NCI-H2171 treated with DMSO at 0.1 percent for 48 hours (cell line): ENCODE data around the gene LNPK.
A peak's percentile ranks its signal among the peaks of the same experiment; 100 is the strongest.
"Not testable (repeated sequence)": the region's sequence is repeated elsewhere in the genome, so short reads cannot be mapped to it uniquely, and the experiment has no call there.

Source experiments
- DNase-seq: peaks from one replicate; lab custom pipeline; 2025; lab: John Stamatoyannopoulos, UW

Gene LNPK

GRCh38 chr2:175903384-175903936, 98.6 kb downstream of the LNPK start:
- no peak for DNase-seq

GRCh38 chr2:175895957-175896356, 106.1 kb downstream of the LNPK start:
- DNase-seq = not testable (repeated sequence)

- no peak for DNase-seq
Measured at GRCh38 chr2:175892046-175892445, 110.0 kb downstream of the LNPK start.

- DNase-seq = no peak
Measured at GRCh38 chr2:175890636-175891242, 111.3 kb downstream of the LNPK start.

GRCh38 chr2:175889701-175890302, 112.3 kb downstream of the LNPK start:
- peak; percentile 69 for DNase-seq

- peak; percentile 7 for DNase-seq
Measured at GRCh38 chr2:175887776-175888175, 114.3 kb downstream of the LNPK start.

GRCh38 chr2:175884697-175885393, 117.2 kb downstream of the LNPK start:
- DNase-seq = peak; percentile 16

- DNase-seq = no peak
Measured at GRCh38 chr2:175883586-175884194, 118.4 kb downstream of the LNPK start.

GRCh38 chr2:175879679-175880078, 122.4 kb downstream of the LNPK start:
- DNase-seq = no peak

GRCh38 chr2:175877845-175878544, 124.1 kb downstream of the LNPK start:
- no peak for DNase-seq

- no peak for DNase-seq
Measured at GRCh38 chr2:175874291-175874690, 127.8 kb downstream of the LNPK start.
